ENCODE data around the gene DAZAP2. TPM values are rescaled to one million over a fixed set of nuclear protein-coding genes. Genes with fewer than 3 reads are reported as not detected.

Gene DAZAP2, protein sequence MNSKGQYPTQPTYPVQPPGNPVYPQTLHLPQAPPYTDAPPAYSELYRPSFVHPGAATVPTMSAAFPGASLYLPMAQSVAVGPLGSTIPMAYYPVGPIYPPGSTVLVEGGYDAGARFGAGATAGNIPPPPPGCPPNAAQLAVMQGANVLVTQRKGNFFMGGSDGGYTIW
- total RNA-seq, result 100 to 1,000 TPM; 208 to 344 TPM

GRCh38 chr12:51238510-51239334, at the start of gene DAZAP2:
DAZAP2 (plus strand) TSS chr12:51238826; CDS start chr12:51238908, 82 bp downstream.
- peak; percentile 39 for TF ChIP-seq CTCF (IDR thresholded peaks at IDR 0.05)
- Histone ChIP-seq H3K4me1 (ENCODE audit: control insufficient read depth in 1 of 2, low read depth in 2 of 2) (peaks cover 19 to 24% of the 10 kb centered on the region in 2 donors), H3K27me3 (replicated peaks; ENCODE audit: insufficient read depth) (no peaks in the 10 kb centered on the region)

GRCh38 chr12:51189790-51190355, 48.8 kb upstream of the DAZAP2 start:
- no peak overlapping the region for H3K27ac ChIP-seq
- DNase-seq (ENCODE audit: low spot score) (no peak), ATAC-seq (ENCODE audit: insufficient number of reproducible peaks, low FRiP score, low read depth) (no peak)
- no peak overlapping the region for H3K4me3 ChIP-seq
- no peaks in the 10 kb centered on the region for H3K27me3 ChIP-seq (replicated peaks; ENCODE audit: insufficient read depth)
- peaks cover 20% of the 10 kb centered on the region for H3K36me3 ChIP-seq
- H3K4me1 ChIP-seq (ENCODE audit: control insufficient read depth in 1 of 2, low read depth in 2 of 2), result no peaks in the 10 kb centered on the region
- TF ChIP-seq CTCF (IDR thresholded peaks at IDR 0.05), result no peak
- H3K9me3 ChIP-seq, result no peaks in the 10 kb centered on the region

More at GRCh38 chr12:51238510-51239334, at the start of gene DAZAP2:
- Histone ChIP-seq H3K4me3 (peak within 1 kb of the TSS; percentile 95), H3K9me3 (no peaks in the 10 kb centered on the region), H3K36me3 (peaks cover 16% of the 10 kb centered on the region), H3K27ac (peak within 1 kb of the TSS; percentile 99 to 100)
- peak; percentile 82 for DNase-seq (ENCODE audit: low spot score)
- ATAC-seq (ENCODE audit: insufficient number of reproducible peaks, low FRiP score, low read depth), result peak; percentile 82

DNA sequence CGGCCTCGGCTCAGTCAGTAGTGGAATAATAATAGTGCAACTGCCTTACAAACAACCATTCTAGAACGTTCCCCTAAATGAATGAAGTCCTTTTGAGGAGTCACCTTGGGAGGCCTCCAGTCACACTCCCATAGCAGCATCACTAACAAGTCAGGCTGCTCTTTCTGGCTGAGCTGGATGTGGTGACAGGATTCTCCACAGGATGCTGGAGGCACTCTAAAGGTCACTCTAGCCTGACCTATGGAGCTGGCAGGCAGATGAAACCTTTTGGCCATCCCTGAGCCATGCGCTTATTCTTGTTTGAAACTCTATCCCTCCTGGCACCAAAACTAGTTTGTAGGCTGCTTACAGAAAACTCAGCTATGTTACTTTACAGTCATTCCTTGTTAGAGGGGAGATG, 47.8 kb upstream of the DAZAP2 start:
- no peak for TF ChIP-seq CTCF (IDR thresholded peaks at IDR 0.05)
- Histone ChIP-seq H3K27me3 (replicated peaks; ENCODE audit: insufficient read depth) (no peaks in the 10 kb centered on the region), H3K27ac (no peak overlapping the region), H3K9me3 (no peaks in the 10 kb centered on the region), H3K4me3 (no peak overlapping the region), H3K36me3 (peaks cover 20% of the 10 kb centered on the region), H3K4me1 (ENCODE audit: control insufficient read depth in 1 of 2, low read depth in 2 of 2) (no peaks in the 10 kb centered on the region)
- ATAC-seq (ENCODE audit: insufficient number of reproducible peaks, low FRiP score, low read depth) (no peak), DNase-seq (ENCODE audit: low spot score) (no peak)

DNA sequence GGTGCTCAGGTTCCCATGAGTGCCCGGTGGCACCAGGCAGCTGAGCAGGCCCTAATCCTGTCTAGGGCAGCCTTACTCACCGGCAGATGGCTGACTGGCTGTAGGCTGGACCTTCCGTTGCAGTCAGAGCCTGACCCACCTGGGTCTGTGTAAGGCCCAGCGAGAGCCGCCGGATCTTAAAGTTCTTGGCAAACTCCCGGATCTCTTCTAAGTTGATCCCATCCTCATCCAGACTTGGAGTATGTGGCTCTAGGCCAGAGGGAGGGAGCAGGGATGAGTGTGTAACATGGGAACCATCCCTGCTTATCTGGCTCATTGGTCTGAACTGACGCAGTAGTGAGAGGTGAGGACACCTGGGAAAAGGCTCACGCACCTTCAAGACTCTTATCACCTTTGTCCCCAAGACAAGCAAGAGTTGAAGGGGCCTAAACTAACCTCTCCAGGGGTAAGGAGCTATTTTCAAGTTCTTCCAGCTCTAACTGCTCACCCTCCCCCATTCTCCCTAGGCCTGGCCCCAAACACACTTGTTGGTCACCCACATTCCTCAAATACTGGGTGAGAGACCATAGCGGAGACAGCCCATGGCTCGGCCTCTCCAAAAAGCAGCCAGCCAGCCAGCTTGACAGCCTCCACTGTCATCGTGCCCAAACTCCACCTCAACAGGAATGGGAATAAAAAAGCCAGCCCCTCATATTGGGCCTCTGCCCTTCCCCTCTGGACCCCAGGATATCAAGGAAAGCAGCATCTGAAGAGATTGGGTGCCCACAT, 46.9 kb upstream of the DAZAP2 start:
- Histone ChIP-seq H3K27ac (no peak overlapping the region), H3K9me3 (no peaks in the 10 kb centered on the region), H3K36me3 (peaks cover 20% of the 10 kb centered on the region), H3K4me1 (ENCODE audit: control insufficient read depth in 1 of 2, low read depth in 2 of 2) (no peaks in the 10 kb centered on the region), H3K4me3 (no peak overlapping the region), H3K27me3 (replicated peaks; ENCODE audit: insufficient read depth) (no peaks in the 10 kb centered on the region)
- TF ChIP-seq CTCF (IDR thresholded peaks at IDR 0.05), result no peak
- DNase-seq (ENCODE audit: low spot score) (no peak), ATAC-seq (ENCODE audit: insufficient number of reproducible peaks, low FRiP score, low read depth) (no peak)

DNA sequence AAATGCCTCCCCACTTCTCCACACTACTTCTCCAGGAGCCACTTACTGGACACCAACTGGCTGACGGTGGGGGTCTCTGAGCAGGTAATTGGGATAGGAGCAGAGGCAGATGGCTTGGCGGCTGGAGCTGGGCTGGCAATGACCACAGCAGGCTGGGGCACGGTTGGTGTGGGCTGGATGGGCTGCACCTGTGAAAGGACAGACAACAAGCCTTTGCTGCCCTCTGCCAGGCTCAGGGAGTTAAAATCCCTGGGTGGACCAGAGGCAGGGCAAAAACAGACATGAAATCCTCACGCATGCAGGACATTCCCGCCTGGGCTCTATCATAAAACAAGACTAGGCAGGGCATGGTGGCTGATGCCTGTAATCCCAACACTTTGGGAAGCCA, 46.3 kb upstream of the DAZAP2 start:
- no peak for TF ChIP-seq CTCF (IDR thresholded peaks at IDR 0.05)
- Histone ChIP-seq H3K4me1 (ENCODE audit: control insufficient read depth in 1 of 2, low read depth in 2 of 2) (no peaks in the 10 kb centered on the region), H3K36me3 (peaks cover 21% of the 10 kb centered on the region), H3K27ac (no peak overlapping the region), H3K27me3 (replicated peaks; ENCODE audit: insufficient read depth) (no peaks in the 10 kb centered on the region), H3K4me3 (no peak overlapping the region), H3K9me3 (no peaks in the 10 kb centered on the region)
- no peak for DNase-seq (ENCODE audit: low spot score)
- ATAC-seq (ENCODE audit: insufficient number of reproducible peaks, low FRiP score, low read depth), result no peak
